HUES6 (cell line): ENCODE results near the gene RIC3.

Experiments
- H3K27ac ChIP-seq: 2 replicates; pipeline ENCODE4 v1.7.0; 2013; ENCODE audit warnings: low read depth, mild to moderate bottlenecking, low read length, inconsistent platforms
- H3K27me3 ChIP-seq: 2 replicates; pipeline ENCODE4 v1.6.1; 2013; ENCODE audit warnings: low read length; ENCODE audit not compliant: control insufficient read depth, insufficient read depth
- H3K36me3 ChIP-seq: 2 replicates; pipeline ENCODE4 v1.6.1; 2013; ENCODE audit warnings: low read length; ENCODE audit not compliant: control insufficient read depth, insufficient read depth
- H3K4me1 ChIP-seq: 2 replicates; pipeline ENCODE4 v1.6.1; 2013; ENCODE audit warnings: low read length; ENCODE audit not compliant: control insufficient read depth, insufficient read depth
- H3K4me3 ChIP-seq: 2 replicates; pipeline ENCODE4 v1.5.1; 2013; ENCODE audit warnings: low read depth, low read length
- H3K9ac ChIP-seq: one replicate; pipeline ENCODE4 v1.6.1; 2013; ENCODE audit warnings: mild to moderate bottlenecking, low read length
- H3K9me3 ChIP-seq: 2 replicates; pipeline ENCODE4 v1.6.1; 2013; ENCODE audit warnings: low read depth, low read length; ENCODE audit not compliant: control insufficient read depth, insufficient read depth

RIC3 gene

GRCh38 chr11:8103909-8104308, 64.9 kb downstream of the RIC3 start:
- Histone ChIP-seq H3K36me3 (peaks cover 79% of the 10 kb centered on the region), H3K27me3 (no peaks in the 10 kb centered on the region), H3K27ac (no peak overlapping the region), H3K9ac (no peak overlapping the region), H3K9me3 (no peaks in the 10 kb centered on the region), H3K4me1 (no peaks in the 10 kb centered on the region), H3K4me3 (no peak overlapping the region)

- Histone ChIP-seq H3K27ac (no peak overlapping the region), H3K4me3 (no peak overlapping the region), H3K36me3 (peaks cover 85% of the 10 kb centered on the region), H3K27me3 (no peaks in the 10 kb centered on the region), H3K4me1 (no peaks in the 10 kb centered on the region), H3K9me3 (no peaks in the 10 kb centered on the region), H3K9ac (no peak overlapping the region)
Observed at GRCh38 chr11:8102965-8103364, 65.9 kb downstream of the RIC3 start.

GRCh38 chr11:8102296-8102915, 66.4 kb downstream of the RIC3 start:
- Histone ChIP-seq H3K36me3 (peaks cover 86% of the 10 kb centered on the region), H3K9me3 (no peaks in the 10 kb centered on the region), H3K4me1 (no peaks in the 10 kb centered on the region), H3K27ac (no peak overlapping the region), H3K9ac (no peak overlapping the region), H3K4me3 (no peak overlapping the region), H3K27me3 (no peaks in the 10 kb centered on the region)

DNA sequence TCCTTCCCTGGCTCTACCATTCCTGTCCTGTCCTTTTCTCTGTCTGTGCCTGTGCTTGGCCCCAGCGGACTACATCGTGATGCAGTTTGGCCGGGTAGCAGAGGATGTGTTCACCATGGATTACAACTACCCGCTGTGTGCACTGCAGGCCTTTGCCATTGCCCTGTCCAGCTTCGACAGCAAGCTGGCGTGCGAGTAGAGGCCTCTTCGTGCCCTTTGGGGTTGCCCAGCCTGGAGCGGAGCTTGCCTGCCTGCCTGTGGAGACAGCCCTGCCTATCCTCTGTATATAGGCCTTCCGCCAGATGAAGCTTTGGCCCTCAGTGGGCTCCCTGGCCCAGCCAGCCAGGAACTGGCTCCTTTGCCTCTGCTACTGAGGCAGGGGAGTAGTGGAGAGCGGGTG, 67.4 kb downstream of the RIC3 start:
- H3K4me1 ChIP-seq: no peaks in the 10 kb centered on the region
- H3K27me3 ChIP-seq: no peaks in the 10 kb centered on the region
- peaks cover 86% of the 10 kb centered on the region for H3K36me3 ChIP-seq
- H3K27ac ChIP-seq: no peak overlapping the region
- H3K4me3 ChIP-seq: no peak overlapping the region
- no peaks in the 10 kb centered on the region for H3K9me3 ChIP-seq
- H3K9ac ChIP-seq: no peak overlapping the region

- H3K27me3 ChIP-seq: no peaks in the 10 kb centered on the region
- H3K4me1 ChIP-seq: no peaks in the 10 kb centered on the region
- H3K9ac ChIP-seq: no peak overlapping the region
- no peaks in the 10 kb centered on the region for H3K9me3 ChIP-seq
- H3K4me3 ChIP-seq: no peak overlapping the region
- no peak overlapping the region for H3K27ac ChIP-seq
- H3K36me3 ChIP-seq: peaks cover 83% of the 10 kb centered on the region
Observed at GRCh38 chr11:8100605-8101004, 68.2 kb downstream of the RIC3 start.

GRCh38 chr11:8100158-8100557, 68.7 kb downstream of the RIC3 start:
- H3K36me3 ChIP-seq: peaks cover 78% of the 10 kb centered on the region
- no peaks in the 10 kb centered on the region for H3K27me3 ChIP-seq
- no peak overlapping the region for H3K9ac ChIP-seq
- H3K4me1 ChIP-seq: no peaks in the 10 kb centered on the region
- no peak overlapping the region for H3K4me3 ChIP-seq
- H3K27ac ChIP-seq: no peak overlapping the region
- H3K9me3 ChIP-seq: no peaks in the 10 kb centered on the region

- Histone ChIP-seq H3K9me3 (no peaks in the 10 kb centered on the region), H3K27me3 (no peaks in the 10 kb centered on the region), H3K4me1 (no peaks in the 10 kb centered on the region), H3K9ac (no peak overlapping the region), H3K4me3 (no peak overlapping the region), H3K36me3 (peaks cover 79% of the 10 kb centered on the region), H3K27ac (no peak overlapping the region)
Observed at GRCh38 chr11:8099291-8099899, 69.4 kb downstream of the RIC3 start.

- Histone ChIP-seq H3K9ac (no peak overlapping the region), H3K9me3 (no peaks in the 10 kb centered on the region), H3K27me3 (no peaks in the 10 kb centered on the region), H3K27ac (no peak overlapping the region), H3K4me3 (no peak overlapping the region), H3K36me3 (peaks cover 78% of the 10 kb centered on the region), H3K4me1 (no peaks in the 10 kb centered on the region)
Observed at GRCh38 chr11:8098879-8099278, 69.9 kb downstream of the RIC3 start.

- Histone ChIP-seq H3K9me3 (no peaks in the 10 kb centered on the region), H3K27ac (no peak overlapping the region), H3K9ac (no peak overlapping the region), H3K36me3 (peaks cover 73% of the 10 kb centered on the region), H3K27me3 (no peaks in the 10 kb centered on the region), H3K4me3 (no peak overlapping the region), H3K4me1 (no peaks in the 10 kb centered on the region)
Observed at GRCh38 chr11:8098361-8098760, 70.5 kb downstream of the RIC3 start.

DNA sequence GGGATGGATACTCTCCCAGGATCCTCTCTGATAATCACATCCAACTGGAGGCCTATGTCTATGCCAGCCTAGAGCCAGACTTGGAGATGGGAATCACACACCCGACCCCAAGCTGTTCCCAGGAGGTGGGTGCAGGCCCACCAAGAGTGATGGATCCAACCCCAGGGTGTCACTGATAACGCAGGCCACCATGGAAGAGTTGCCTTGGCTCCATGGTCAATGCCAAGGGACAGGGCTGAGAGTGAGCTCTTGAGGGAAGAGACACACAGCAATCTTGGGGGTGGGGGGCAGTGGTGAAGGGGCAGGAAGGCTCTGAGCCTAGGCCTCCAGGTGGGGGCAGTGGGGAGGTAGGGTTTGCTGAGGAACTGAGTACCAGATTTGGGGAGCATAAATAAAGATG, 70.9 kb downstream of the RIC3 start:
- H3K4me1 ChIP-seq: no peaks in the 10 kb centered on the region
- no peak overlapping the region for H3K4me3 ChIP-seq
- no peak overlapping the region for H3K27ac ChIP-seq
- no peaks in the 10 kb centered on the region for H3K27me3 ChIP-seq
- H3K9ac ChIP-seq: no peak overlapping the region
- no peaks in the 10 kb centered on the region for H3K9me3 ChIP-seq
- peaks cover 73% of the 10 kb centered on the region for H3K36me3 ChIP-seq

DNA sequence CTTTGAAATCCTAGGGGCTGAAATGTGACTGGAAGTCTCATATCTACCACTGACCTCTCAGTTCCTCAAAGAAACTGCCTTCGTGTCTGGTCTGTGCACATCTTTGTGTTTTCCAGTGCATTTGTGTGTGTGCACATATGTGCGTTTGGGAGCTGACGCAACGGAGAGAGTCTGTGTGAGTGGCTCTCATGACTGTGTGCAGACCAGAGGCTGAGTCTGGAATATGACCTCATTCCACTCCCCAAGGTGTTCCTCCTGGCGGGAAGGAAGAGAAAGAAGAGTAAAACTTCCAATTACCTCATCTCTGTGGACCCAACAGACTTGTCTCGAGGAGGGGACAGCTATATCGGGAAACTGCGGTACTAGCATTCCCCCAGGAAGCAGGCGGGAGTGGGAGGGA, 71.4 kb downstream of the RIC3 start:
- Histone ChIP-seq H3K9ac (no peak overlapping the region), H3K27ac (no peak overlapping the region), H3K36me3 (peaks cover 70% of the 10 kb centered on the region), H3K9me3 (no peaks in the 10 kb centered on the region), H3K27me3 (no peaks in the 10 kb centered on the region), H3K4me1 (no peaks in the 10 kb centered on the region), H3K4me3 (no peak overlapping the region)
